Effector CD4-positive, alpha-beta T cell (primary cell): ENCODE results near the gene PUSL1.

Experiments used
- DNase-seq: peaks from one replicate; pipeline ENCODE4 v3.0.0-alpha.2; 2020

The PUSL1 gene

GRCh38 chr1:1325288-1326074, 17.1 kb downstream of the PUSL1 start:
- DNase-seq: no peak

- no peak for DNase-seq
Measured at GRCh38 chr1:1326075-1326605, 17.7 kb downstream of the PUSL1 start.

GRCh38 chr1:1327291-1327690, 18.9 kb downstream of the PUSL1 start:
- no peak for DNase-seq

- no peak for DNase-seq
Measured at GRCh38 chr1:1328254-1328653, 19.9 kb downstream of the PUSL1 start.

- DNase-seq: no peak
Measured at GRCh38 chr1:1329304-1330210, 21.2 kb downstream of the PUSL1 start.

- DNase-seq: no peak
Measured at GRCh38 chr1:1330366-1331067, 22.1 kb downstream of the PUSL1 start.

- no peak for DNase-seq
Measured at GRCh38 chr1:1331068-1331965, 22.9 kb downstream of the PUSL1 start, which contains the start of gene TAS1R3. Gene TAS1R3, plus strand, starts transcription at chr1:1331280. Its CDS starts 66 bp downstream, at chr1:1331346.

- no peak for DNase-seq
Measured at GRCh38 chr1:1332031-1332755, 23.8 kb downstream of the PUSL1 start.

GRCh38 chr1:1332774-1333480, 24.5 kb downstream of the PUSL1 start:
- DNase-seq: no peak

GRCh38 chr1:1333551-1334241, 25.3 kb downstream of the PUSL1 start:
- no peak for DNase-seq

- no peak for DNase-seq
Measured at GRCh38 chr1:1334835-1335234, 26.4 kb downstream of the PUSL1 start.

GRCh38 chr1:1335283-1335682, 26.9 kb downstream of the PUSL1 start:
- DNase-seq: no peak

GRCh38 chr1:1335792-1336248, 27.4 kb downstream of the PUSL1 start:
- no peak for DNase-seq

- DNase-seq: no peak
Measured at GRCh38 chr1:1336446-1336845, 28.0 kb downstream of the PUSL1 start.

GRCh38 chr1:1336931-1337792, 28.8 kb downstream of the PUSL1 start:
- no peak for DNase-seq

- DNase-seq: no peak
Measured at GRCh38 chr1:1337793-1338147, 29.4 kb downstream of the PUSL1 start.

- no peak for DNase-seq
Measured at GRCh38 chr1:1338278-1338677, 29.9 kb downstream of the PUSL1 start.

- DNase-seq: no peak
Measured at GRCh38 chr1:1340185-1340584, 31.8 kb downstream of the PUSL1 start.
